Lung (tissue), 12 donors: ENCODE results near the gene PPP2R2C. TPM values are rescaled to one million over a fixed set of nuclear protein-coding genes. Genes with fewer than 3 reads are reported as not detected.

Source experiments
- ATAC-seq: fragments of 200-7000 bp; cut with Tn5 transposase; one replicate; pipeline ENCODE4 v1.9.1; 2020; ENCODE audit warnings: moderate number of reproducible peaks; ENCODE audit not compliant: insufficient read depth, low FRiP score
- DNase-seq, 3 donors: peaks; one replicate each; pipeline ENCODE4 v3.0.0-alpha.2; 2013 to 2017
- H3K27ac ChIP-seq, 2 donors: one replicate each; pipeline ENCODE4 v1.5.1; 2013; ENCODE audit warnings: mild to moderate bottlenecking in 2 of 2, moderate library complexity in 2 of 2, control low read depth in 1 of 2, inconsistent platforms in 1 of 2, low read depth in 1 of 2, low read length in 1 of 2
- H3K27me3 ChIP-seq, 3 donors: one replicate each; pipeline ENCODE4 v1.5.1; 2013; ENCODE audit warnings: low read length in 2 of 3; ENCODE audit not compliant: control insufficient read depth in 3 of 3, insufficient read depth in 3 of 3
- H3K36me3 ChIP-seq, 4 donors: one replicate each; pipeline ENCODE4 v1.5.1; 2013; ENCODE audit warnings: low read length in 4 of 4, mild to moderate bottlenecking in 1 of 4, moderate library complexity in 1 of 4; ENCODE audit not compliant: control insufficient read depth in 4 of 4, insufficient read depth in 4 of 4
- H3K4me1 ChIP-seq, 5 donors: one replicate each; pipeline ENCODE4 v1.5.1; 2013; ENCODE audit warnings: low read length in 5 of 5, mild to moderate bottlenecking in 2 of 5, moderate library complexity in 1 of 5; ENCODE audit not compliant: control insufficient read depth in 5 of 5, insufficient read depth in 5 of 5
- H3K4me3 ChIP-seq: one replicate; pipeline ENCODE4 v1.5.1; 2013; ENCODE audit warnings: mild to moderate bottlenecking, control low read depth, moderate library complexity
- H3K9ac ChIP-seq, 2 donors: one replicate each; pipeline ENCODE4 v1.5.1; 2013; ENCODE audit warnings: low read length in 2 of 2, control low read depth in 1 of 2; ENCODE audit not compliant: insufficient read depth in 1 of 2
- H3K9me3 ChIP-seq, 4 donors: one replicate each; pipeline ENCODE4 v1.5.1; 2013; ENCODE audit warnings: low read length in 3 of 4, mild to moderate bottlenecking in 1 of 4, moderate library complexity in 1 of 4; ENCODE audit not compliant: control insufficient read depth in 4 of 4, insufficient read depth in 3 of 4
- CTCF ChIP-seq: IDR thresholded peaks from 2 replicates; pipeline ENCODE4 v1.5.1; 2012; ENCODE audit warnings: mild to moderate bottlenecking; ENCODE audit errors: control extremely low read depth, extremely low read depth
- WGBS, 2 donors: extraction: QIAGEN DNeasy Blood & Tissue Kit; methylation state at CpG; one replicate each; pipeline ENCODE4 v1.1.7; 2013; 5-methylcytosine and 5-hydroxymethylcytosine counted together
- polyA plus RNA-seq, 2 donors: library from polyadenylated mRNA; stranded (reverse); fragments of 200-250 nt; gene quantifications; one replicate each; pipeline ENCODE4 v1.2.1, GENCODE V29; 2013
- total RNA-seq, 2 donors: library from RNA; depleted of rRNA in 1 of 2; stranded (reverse); fragments of >200 nt in 1 of 2; gene quantifications; one replicate each; pipeline ENCODE4 v1.2.1, GENCODE V29; 2014 to 2021
- donor health status: control.
- donor health status: control.
- donor health status: Bipolar disorder and iron deficiency.
- donor health status: healthy.
- donor health status: DM: yes; HTN: yes; CAD: no.

Gene PPP2R2C
- total and polyA plus RNA-seq, 4 donors: 0.03 to 0.57 (median 0.04) TPM

DNA sequence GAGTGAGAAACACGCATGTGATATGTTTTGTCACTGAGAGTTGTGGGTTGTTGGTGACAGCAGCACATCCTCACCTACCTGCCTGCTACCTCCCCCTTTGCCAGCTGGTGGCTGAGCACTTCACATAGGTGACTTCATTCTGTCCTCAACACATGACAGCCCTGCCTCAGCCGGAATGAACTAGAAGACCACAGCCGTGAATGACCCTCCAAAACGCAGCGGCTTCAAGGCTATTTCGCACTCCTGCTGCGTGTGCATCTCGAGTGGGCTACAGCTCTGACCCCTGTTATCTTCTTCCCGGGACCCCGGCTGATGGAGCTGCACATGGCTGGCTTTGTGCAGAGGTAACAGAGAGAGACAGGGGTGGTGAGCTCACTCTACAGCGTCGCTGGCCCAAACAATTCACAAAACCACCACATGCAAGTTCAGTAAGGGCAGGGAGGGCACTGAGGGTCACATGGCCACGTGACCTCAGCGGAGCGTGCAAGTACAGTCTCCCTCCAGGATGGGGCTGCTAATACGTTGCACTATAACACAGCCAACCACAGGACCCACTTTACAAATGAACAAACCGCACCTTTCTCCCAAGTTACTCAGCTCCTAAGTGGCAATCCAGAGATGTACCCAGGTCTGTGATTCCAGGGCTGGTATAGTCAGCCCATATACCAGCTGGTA lies 6.3 kb upstream of the PPP2R2C start:
- no peak for DNase-seq
- no peak overlapping the region for H3K4me3 ChIP-seq
- 64 to 68% methylated on average over 17 of the region's 17 CpGs for WGBS, 2 donors
- peaks cover 0 to 14% (median 0%) of the 10 kb centered on the region in 4 donors for H3K9me3 ChIP-seq
- H3K27me3 ChIP-seq: peaks cover 13 to 44% (median 25%) of the 10 kb centered on the region in 3 donors
- no peak overlapping the region for H3K9ac ChIP-seq
- ATAC-seq: no peak
- H3K27ac ChIP-seq: no peak overlapping the region
- TF ChIP-seq CTCF: no peak
- no peaks in the 10 kb centered on the region for H3K36me3 ChIP-seq
- no peaks in the 10 kb centered on the region for H3K4me1 ChIP-seq

GRCh38 chr4:6476893-6477292 lies 4.5 kb upstream of the PPP2R2C start:
- no peak for DNase-seq
- Histone ChIP-seq H3K9me3 (peaks cover 0 to 14% (median 0%) of the 10 kb centered on the region in 4 donors), H3K27ac (no peak overlapping the region), H3K4me3 (no peak overlapping the region), H3K4me1 (no peaks in the 10 kb centered on the region), H3K9ac (no peak overlapping the region), H3K27me3 (peaks cover 24 to 47% (median 30%) of the 10 kb centered on the region in 3 donors), H3K36me3 (no peaks in the 10 kb centered on the region)
- TF ChIP-seq CTCF: no peak
- 88 to 97% methylated on average over 4 of the region's 4 CpGs for WGBS, 2 donors
- ATAC-seq: no peak

GRCh38 chr4:6475492-6476020 lies 3.1 kb upstream of the PPP2R2C start:
- no peak overlapping the region for H3K4me3 ChIP-seq
- no peaks in the 10 kb centered on the region for H3K36me3 ChIP-seq
- ATAC-seq (no peak), DNase-seq (no peak)
- H3K9me3 ChIP-seq: peaks cover 0 to 14% (median 0%) of the 10 kb centered on the region in 4 donors
- peaks cover 28 to 51% (median 36%) of the 10 kb centered on the region in 3 donors for H3K27me3 ChIP-seq
- WGBS, 2 donors: 85 to 87% methylated on average over 11 of the region's 11 CpGs
- TF ChIP-seq CTCF: no peak
- H3K9ac ChIP-seq: no peak overlapping the region
- no peak overlapping the region for H3K27ac ChIP-seq
- peaks cover 0 to 5% (median 2%) of the 10 kb centered on the region in 5 donors for H3K4me1 ChIP-seq
